GM20000 (cell line): ENCODE measurements around the gene MALAT1.

ENCODE experiments used
- DNase-seq: peaks from one replicate; pipeline ENCODE4 v3.0.0; 2012; ENCODE audit warnings: low spot score
- CTCF ChIP-seq: IDR thresholded peaks from 2 replicates; pipeline ENCODE4 v1.5.1; 2012; ENCODE audit warnings: mild to moderate bottlenecking, control low read depth; ENCODE audit errors: extremely low read depth, missing control alignments

The MALAT1 gene

DNA sequence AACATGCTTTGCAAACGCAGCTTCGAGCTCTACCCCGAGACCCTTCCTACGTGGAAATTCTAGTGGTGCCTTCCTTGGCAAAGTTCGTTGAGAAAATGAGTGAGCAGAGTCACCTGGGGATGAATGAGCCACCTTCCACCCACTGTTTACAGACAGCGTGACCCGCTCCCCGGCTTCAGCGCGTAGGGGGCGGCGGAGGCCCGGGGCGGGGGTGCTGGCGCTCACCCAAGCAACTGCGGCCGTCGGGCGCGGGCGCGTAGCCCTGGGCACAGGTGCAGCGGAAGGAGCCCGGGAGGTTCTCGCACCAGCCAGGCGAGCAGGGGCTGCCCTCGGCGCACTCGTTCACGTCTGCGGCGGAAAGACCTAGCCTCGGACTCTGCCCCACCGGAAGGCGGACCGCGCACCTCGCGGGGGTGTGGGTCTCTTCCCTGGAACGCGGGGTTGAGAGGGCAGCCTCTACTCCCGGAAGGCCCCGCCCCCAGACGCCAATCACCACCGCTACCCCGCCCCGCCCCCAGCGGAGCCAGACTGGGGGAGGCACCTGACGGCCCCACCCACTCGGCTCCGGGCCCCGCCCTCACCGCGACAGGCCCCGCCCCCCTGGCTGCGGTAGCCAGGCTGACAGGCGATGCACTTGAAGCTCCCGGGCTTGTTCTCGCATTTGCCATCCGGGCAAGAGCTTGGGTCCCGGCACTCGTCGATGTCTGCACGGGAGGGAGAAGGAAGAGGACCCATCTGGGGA is 47.5 kb downstream of the MALAT1 start:
- peak; percentile 99 for DNase-seq
- TF ChIP-seq CTCF = no peak

DNA sequence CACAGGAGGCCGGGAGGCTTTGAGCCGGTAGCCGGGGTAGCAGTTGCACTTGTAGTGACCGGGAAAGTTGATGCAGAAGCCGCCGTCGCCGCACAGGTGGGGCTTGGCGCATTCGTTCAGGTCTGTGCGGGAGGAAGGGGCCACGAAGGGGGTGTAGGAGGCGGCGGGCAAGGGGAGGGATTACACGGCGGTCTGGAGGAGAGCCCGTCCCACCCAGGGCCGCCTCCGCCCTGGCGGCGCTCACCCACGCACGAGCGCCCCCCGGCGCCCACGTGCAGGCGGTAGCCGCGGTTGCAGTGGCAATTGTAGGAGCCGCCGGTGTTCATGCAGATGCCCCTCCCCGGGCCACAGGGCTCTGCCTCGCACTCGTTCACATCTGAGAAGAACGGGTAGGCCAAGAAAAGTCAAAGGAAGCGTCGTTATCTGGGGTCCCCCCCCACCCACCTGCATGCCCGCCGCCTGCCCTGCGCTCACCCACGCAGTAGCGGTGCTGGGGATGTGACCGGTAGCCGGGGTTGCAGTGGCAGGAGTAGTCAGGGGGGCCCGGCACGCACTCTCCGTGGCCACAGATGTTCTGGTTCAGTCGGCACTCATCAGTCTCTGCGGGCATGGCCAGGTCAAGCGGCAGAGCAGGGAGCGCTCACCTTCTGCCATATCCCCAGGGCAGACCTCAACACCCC is 48.7 kb downstream of the MALAT1 start:
- no peak for DNase-seq
- no peak for TF ChIP-seq CTCF

DNA sequence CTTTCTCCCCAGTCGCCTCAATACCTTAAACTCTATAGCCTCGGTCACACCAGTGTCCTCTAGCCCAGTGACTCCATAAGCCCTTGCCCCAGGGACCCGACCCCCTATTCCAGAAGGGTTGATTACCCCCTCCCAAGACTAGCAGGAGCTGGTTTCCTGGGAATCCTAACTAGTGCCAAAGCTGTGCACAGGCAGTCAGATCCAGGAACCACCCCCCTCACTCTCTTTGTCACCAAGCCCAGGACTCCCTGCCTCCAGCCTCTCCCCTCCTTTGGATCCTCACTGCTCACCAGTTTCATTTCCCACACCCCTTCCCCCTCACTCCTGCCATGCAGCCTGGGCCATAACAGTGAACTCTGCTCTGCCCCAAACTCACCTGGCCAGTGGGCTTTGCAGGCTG is 49.5 kb downstream of the MALAT1 start:
- no peak for TF ChIP-seq CTCF
- DNase-seq = no peak

DNA sequence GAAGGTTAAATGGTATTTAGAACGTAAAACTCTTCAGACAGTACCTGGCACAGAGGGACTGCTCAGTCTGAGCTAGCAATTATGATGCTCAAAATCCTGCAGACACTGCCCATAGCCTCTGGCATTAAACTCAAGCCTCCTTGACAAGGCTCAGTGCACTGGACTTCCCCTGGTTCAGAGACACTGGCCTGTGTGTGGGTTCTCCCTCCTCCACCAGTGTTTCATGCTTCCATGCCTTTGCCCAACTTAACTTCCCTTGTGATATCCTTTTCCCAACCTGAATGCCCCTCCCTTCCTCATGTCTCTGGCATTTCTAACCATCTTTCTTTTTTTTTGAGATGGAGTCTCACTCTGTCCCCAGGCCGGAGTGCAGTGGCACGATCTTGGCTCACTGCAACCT is 50.3 kb downstream of the MALAT1 start:
- DNase-seq = no peak
- no peak for TF ChIP-seq CTCF

- peak; percentile 83 for TF ChIP-seq CTCF
- peak; percentile 81 for DNase-seq
Observed at GRCh38 chr11:65551572-65552387, 52.9 kb downstream of the MALAT1 start.

GRCh38 chr11:65552388-65552951 is 53.6 kb downstream of the MALAT1 start:
- no peak for DNase-seq
- TF ChIP-seq CTCF = no peak
